Naive thymus-derived CD4-positive, alpha-beta T cell (primary cell): ENCODE data around the gene MYCN. TPM values are rescaled to one million over a fixed set of nuclear protein-coding genes. Genes with fewer than 3 reads are reported as not detected.
"Not testable (repeated sequence)": the region's sequence is repeated elsewhere in the genome, so short reads cannot be mapped to it uniquely, and the experiment has no call there.

ENCODE experiments used
- ATAC-seq: fragments of 150-1000 bp; cut with Tn5 transposase; 2 replicates; pipeline ENCODE4 v1.10.0; 2021; ENCODE audit warnings: mild to moderate bottlenecking, moderate library complexity
- CTCF ChIA-PET: fragments of 350-600 bp; sonication (Branson Sonifier 250); formaldehyde crosslinking; loops from one replicate; lab custom pipeline; 2021; ENCODE audit warnings: antibody characterized with exemption; lab: Charles Lee
- POLR2A ChIA-PET: fragments of 350-600 bp; sonication (Branson Sonifier 250); formaldehyde crosslinking; loops from one replicate; lab custom pipeline; 2021; ENCODE audit warnings: antibody characterized with exemption, inconsistent platforms; lab: Charles Lee
- DNase-seq, 9 donors: peaks; one replicate each; pipeline versions ENCODE4 v3.0.0 to v3.0.0-alpha.2; 2020 to 2022; ENCODE audit warnings: mixed read lengths in 1 of 9
- H3K27ac ChIP-seq: one replicate; pipeline ENCODE4 v1.7.0; 2013; ENCODE audit warnings: mild to moderate bottlenecking, low read depth, low read length, moderate library complexity
- H3K27me3 ChIP-seq, 2 donors: one replicate each; pipeline ENCODE4 v1.7.0; 2013; ENCODE audit warnings: low read length in 2 of 2, mild to moderate bottlenecking in 2 of 2, moderate library complexity in 2 of 2; ENCODE audit not compliant: control insufficient read depth in 2 of 2, insufficient read depth in 2 of 2
- H3K36me3 ChIP-seq, 3 experiments: 1 replicate in 2 of 3; 2 replicates in 1 of 3; pipeline ENCODE4 v1.7.0; 2013; ENCODE audit warnings: low read length in 3 of 3, mild to moderate bottlenecking in 3 of 3, moderate library complexity in 1 of 3; ENCODE audit not compliant: insufficient read depth in 3 of 3, control insufficient read depth in 2 of 3
- H3K4me1 ChIP-seq, 2 donors: one replicate each; pipeline ENCODE4 v1.7.0; 2013; ENCODE audit warnings: low read length in 2 of 2, mild to moderate bottlenecking in 2 of 2, moderate library complexity in 1 of 2; ENCODE audit not compliant: control insufficient read depth in 2 of 2, insufficient read depth in 2 of 2
- H3K4me3 ChIP-seq: 2 replicates; pipeline ENCODE4 v1.7.0; 2013; ENCODE audit warnings: mild to moderate bottlenecking, low read length
- H3K9me3 ChIP-seq, 3 experiments: 1 replicate in 2 of 3; 2 replicates in 1 of 3; pipeline ENCODE4 v1.7.0; 2013; ENCODE audit warnings: low read length in 3 of 3; ENCODE audit not compliant: control insufficient read depth in 2 of 3
- H3K27ac Mint-ChIP-seq, 9 donors: one replicate each; pipeline ENCODE4 v1.8.0; 2020 to 2022; ENCODE audit warnings: mixed read lengths in 9 of 9, mild to moderate bottlenecking in 8 of 9, moderate library complexity in 5 of 9, inconsistent platforms in 2 of 9
- H3K27me3 Mint-ChIP-seq, 5 donors: one replicate each; pipeline ENCODE4 v1.8.0; 2021 to 2022; ENCODE audit warnings: mixed read lengths in 5 of 5, mild to moderate bottlenecking in 1 of 5
- H3K36me3 Mint-ChIP-seq, 5 donors: one replicate each; pipeline ENCODE4 v1.8.0; 2020 to 2022; ENCODE audit warnings: mixed read lengths in 5 of 5, mild to moderate bottlenecking in 3 of 5, inconsistent platforms in 1 of 5
- H3K4me1 Mint-ChIP-seq, 7 donors: one replicate each; pipeline ENCODE4 v1.8.0; 2020 to 2022; ENCODE audit warnings: mixed read lengths in 7 of 7, mild to moderate bottlenecking in 3 of 7, inconsistent platforms in 1 of 7
- H3K4me3 Mint-ChIP-seq, 10 donors: one replicate each; pipeline ENCODE4 v1.8.0; 2020 to 2022; ENCODE audit warnings: mild to moderate bottlenecking in 10 of 10, mixed read lengths in 10 of 10, moderate library complexity in 6 of 10, inconsistent platforms in 2 of 10
- H3K9me3 Mint-ChIP-seq, 11 donors: one replicate each; pipeline ENCODE4 v1.8.0; 2020 to 2022; ENCODE audit warnings: mixed read lengths in 11 of 11, mild to moderate bottlenecking in 4 of 11, inconsistent platforms in 1 of 11, moderate library complexity in 1 of 11
- intact Hi-C, 2 donors: fragments of 100-400 bp; cut with micrococcal nuclease; formaldehyde crosslinking; loops; one replicate each; pipeline ENCODE4 v1.15.1; 2023
- polyA plus RNA-seq, 2 donors: library from polyadenylated mRNA; unstranded; fragments of 300-500 nt; fragmentation: Illumina TruSeq; gene quantifications; one replicate each; pipeline ENCODE4 v1.2.3, GENCODE V29; 2021
- total RNA-seq, 6 experiments: library from RNA in 5 of 6; stranded (reverse) in 5 of 6; gene quantifications; 1 replicate in 5 of 6; 2 replicates in 1 of 6; pipeline ENCODE4 v1.2.3 and lab custom pipeline; 2021 to 2026

The MYCN gene
- total and polyA plus RNA-seq, 7 experiments from 2014 or later: 0.21 to 2.3 (median 0.47) TPM; not detected in 3

GRCh38 chr2:15950088-15950952 lies 10.0 kb downstream of the MYCN start:
- peaks cover 0 to 3% (median 3%) of the 10 kb centered on the region in 5 donors for H3K27me3 Mint-ChIP-seq
- no peaks in the 10 kb centered on the region for H3K27me3 ChIP-seq
- ChIA-PET POLR2A (no interaction called here), CTCF (no interaction called here)
- H3K4me3 ChIP-seq: no peak overlapping the region
- no peak overlapping the region for H3K27ac Mint-ChIP-seq
- peaks cover 0 to 2% (median 0%) of the 10 kb centered on the region in 11 donors for H3K9me3 Mint-ChIP-seq
- ATAC-seq: no peak
- intact Hi-C loops: no loop called here
- H3K4me3 Mint-ChIP-seq: no peak overlapping the region
- H3K36me3 Mint-ChIP-seq: no peaks in the 10 kb centered on the region
- H3K4me1 ChIP-seq: no peaks in the 10 kb centered on the region
- no peaks in the 10 kb centered on the region for H3K36me3 ChIP-seq
- DNase-seq: no peak
- no peaks in the 10 kb centered on the region for H3K9me3 ChIP-seq
- peaks cover 0 to 3% (median 0%) of the 10 kb centered on the region in 7 donors for H3K4me1 Mint-ChIP-seq
- no peak overlapping the region for H3K27ac ChIP-seq

GRCh38 chr2:15951936-15952335 lies 11.6 kb downstream of the MYCN start:
- intact Hi-C loops, DNase-seq, POLR2A ChIA-PET, H3K4me1 ChIP-seq, CTCF ChIA-PET, H3K9me3 ChIP-seq, H3K27ac ChIP-seq, H3K4me3 Mint-ChIP-seq, H3K36me3 ChIP-seq, ATAC-seq, H3K27me3 Mint-ChIP-seq, H3K36me3 Mint-ChIP-seq, H3K27ac Mint-ChIP-seq, H3K27me3 ChIP-seq, H3K4me3 ChIP-seq, H3K4me1 Mint-ChIP-seq, H3K9me3 Mint-ChIP-seq: not testable (repeated sequence)

DNA sequence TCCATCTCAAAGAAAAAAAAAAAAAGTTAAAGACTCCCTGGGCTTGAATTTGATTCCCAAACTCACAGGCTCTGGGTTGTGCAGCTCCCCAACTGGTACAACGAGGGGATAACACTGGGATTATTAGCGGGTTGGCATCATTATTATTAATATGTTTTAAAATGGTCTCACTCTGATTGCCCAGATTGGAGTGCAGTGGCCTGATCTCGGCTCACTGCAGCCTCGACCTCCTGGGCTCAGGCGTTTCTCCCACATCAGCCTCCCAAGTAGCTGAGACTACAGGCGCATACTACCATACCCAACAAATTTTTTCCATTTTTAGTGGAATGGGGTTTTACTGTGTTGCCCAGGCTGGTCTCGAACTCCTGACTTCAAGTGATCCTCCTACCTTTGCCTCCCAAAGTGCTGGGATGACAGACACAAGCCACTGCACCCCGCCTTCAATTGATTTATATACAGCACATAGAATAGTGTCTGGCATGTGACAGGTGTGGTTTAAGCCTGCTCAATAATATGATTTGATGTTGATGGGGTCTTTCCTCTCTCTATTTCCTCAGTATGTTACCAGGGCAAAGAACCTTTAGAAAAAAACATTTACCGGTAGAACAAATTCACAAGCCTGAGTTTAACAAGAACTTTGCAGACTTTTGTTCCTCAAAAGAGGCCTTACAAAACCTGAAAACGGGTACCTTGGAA lies 12.2 kb downstream of the MYCN start:
- no peak for DNase-seq
- no peak overlapping the region for H3K27ac ChIP-seq
- H3K4me3 Mint-ChIP-seq: no peak overlapping the region
- no peaks in the 10 kb centered on the region for H3K4me1 Mint-ChIP-seq
- no peaks in the 10 kb centered on the region for H3K4me1 ChIP-seq
- no peak for ATAC-seq
- H3K27me3 Mint-ChIP-seq: no peaks in the 10 kb centered on the region
- no peaks in the 10 kb centered on the region for H3K36me3 Mint-ChIP-seq
- no peak overlapping the region for H3K4me3 ChIP-seq
- H3K9me3 ChIP-seq: no peaks in the 10 kb centered on the region
- ChIA-PET POLR2A (interaction anchor here (1.5 kb wide), 1 partner anchor 13 kb away, joined by 5 read pairs; no protein-coding TSS in a partner anchor), CTCF (no interaction called here)
- H3K27me3 ChIP-seq: no peaks in the 10 kb centered on the region
- H3K36me3 ChIP-seq: no peaks in the 10 kb centered on the region
- H3K27ac Mint-ChIP-seq: no peak overlapping the region
- no peaks in the 10 kb centered on the region for H3K9me3 Mint-ChIP-seq
- intact Hi-C loops: no loop called here

- Histone ChIP-seq H3K36me3 (no peaks in the 10 kb centered on the region), H3K4me3 (no peak overlapping the region), H3K27ac (no peak overlapping the region), H3K4me1 (no peaks in the 10 kb centered on the region), H3K9me3 (no peaks in the 10 kb centered on the region), H3K27me3 (no peaks in the 10 kb centered on the region)
- no peaks in the 10 kb centered on the region for H3K27me3 Mint-ChIP-seq
- DNase-seq (no peak), ATAC-seq (no peak)
- H3K4me3 Mint-ChIP-seq: no peak overlapping the region
- intact Hi-C loops: no loop called here
- no peaks in the 10 kb centered on the region for H3K4me1 Mint-ChIP-seq
- no peaks in the 10 kb centered on the region for H3K9me3 Mint-ChIP-seq
- H3K36me3 Mint-ChIP-seq: no peaks in the 10 kb centered on the region
- no peak overlapping the region for H3K27ac Mint-ChIP-seq
- CTCF ChIA-PET: no interaction called here
- POLR2A ChIA-PET: interaction anchor here (1.5 kb wide), 1 partner anchor 13 kb away, joined by 5 read pairs; no protein-coding TSS in a partner anchor
Observed at GRCh38 chr2:15953147-15953630, 12.8 kb downstream of the MYCN start.

- Mint-ChIP-seq H3K4me3 (no peak overlapping the region), H3K4me1 (peaks cover 0 to under 1% (median 0%) of the 10 kb centered on the region in 7 donors), H3K27me3 (no peaks in the 10 kb centered on the region), H3K9me3 (no peaks in the 10 kb centered on the region), H3K36me3 (peaks cover 0 to under 1% (median 0%) of the 10 kb centered on the region in 5 donors), H3K27ac (no peak overlapping the region)
- Histone ChIP-seq H3K27ac (no peak overlapping the region), H3K27me3 (no peaks in the 10 kb centered on the region), H3K9me3 (no peaks in the 10 kb centered on the region), H3K4me1 (no peaks in the 10 kb centered on the region), H3K36me3 (no peaks in the 10 kb centered on the region), H3K4me3 (no peak overlapping the region)
- DNase-seq (no peak), ATAC-seq (no peak)
- ChIA-PET CTCF (no interaction called here), POLR2A (interaction anchor here (1.5 kb wide), 1 partner anchor 12 kb away, joined by 5 read pairs; no protein-coding TSS in a partner anchor)
- intact Hi-C loops: no loop called here
Observed at GRCh38 chr2:15953891-15954680, 13.7 kb downstream of the MYCN start.

- no peaks in the 10 kb centered on the region for H3K27me3 ChIP-seq
- Mint-ChIP-seq H3K4me3 (no peak overlapping the region), H3K36me3 (peaks cover 0 to 4% (median 0%) of the 10 kb centered on the region in 5 donors), H3K27me3 (no peaks in the 10 kb centered on the region), H3K27ac (peak overlapping the region in 1 of 9 donors; percentile 90), H3K4me1 (peaks cover 0 to 5% (median 0%) of the 10 kb centered on the region in 7 donors), H3K9me3 (no peaks in the 10 kb centered on the region)
- H3K4me1 ChIP-seq: no peaks in the 10 kb centered on the region
- H3K9me3 ChIP-seq: no peaks in the 10 kb centered on the region
- H3K4me3 ChIP-seq: no peak overlapping the region
- ChIA-PET POLR2A (no interaction called here), CTCF (no interaction called here)
- ATAC-seq: no peak
- H3K36me3 ChIP-seq: no peaks in the 10 kb centered on the region
- no peak overlapping the region for H3K27ac ChIP-seq
- intact Hi-C loops: no loop called here
- DNase-seq: no peak
Observed at GRCh38 chr2:15954761-15955160, 14.4 kb downstream of the MYCN start.
